ENCODE measurements around the gene PGA5. TPM values are rescaled to one million over a fixed set of nuclear protein-coding genes. Genes with fewer than 3 reads are reported as not detected.

PGA5 gene
- total RNA-seq (ENCODE audit: low replicate concordance), result 1.1 TPM in 1 of 2 replicates, not detected in the other

GRCh38 chr11:61240875-61241274, at the start of gene PGA5:
TSS of gene PGA5 (plus strand) at chr11:61241175. CDS start at chr11:61241227, 52 bp downstream.

GRCh38 chr11:61202950-61203746, 37.8 kb upstream of the PGA5 start, which contains the start of gene PGA3:
TSS of gene PGA3 (plus strand) at chr11:61203515. CDS start at chr11:61203565, 50 bp downstream.

GRCh38 chr11:61222047-61222446, 18.9 kb upstream of the PGA5 start, which contains the start of gene PGA4:
TSS of gene PGA4 (plus strand) at chr11:61222347. CDS start at chr11:61222401, 54 bp downstream.

GRCh38 chr11:61294717-61295595, 54.0 kb downstream of the PGA5 start, which contains the start of gene VWCE:
TSS of gene VWCE (minus strand) at chr11:61295316. CDS start at chr11:61295037, 279 bp downstream.

Other genes starting within 250 kb of the PGA5 start
- not detected in 2 replicates for gene CD5, start 138.7 kb upstream of the PGA5 start, total RNA-seq (ENCODE audit: low replicate concordance)
- gene VPS37C, start 79.7 kb upstream of the PGA5 start, total RNA-seq (ENCODE audit: low replicate concordance), result 4.2 and 4.8 TPM in 2 replicates
- gene PGA3, start 37.7 kb upstream of the PGA5 start, total RNA-seq (ENCODE audit: low replicate concordance), result 2.8 TPM in 1 of 2 replicates, not detected in the other
- 0.59 TPM in 1 of 2 replicates, not detected in the other for gene PGA4, start 18.8 kb upstream of the PGA5 start, total RNA-seq (ENCODE audit: low replicate concordance)
- 0.38 and 3.3 TPM in 2 replicates for gene VWCE, start 54.1 kb downstream of the PGA5 start, total RNA-seq (ENCODE audit: low replicate concordance)
- gene DDB1, start 91.9 kb downstream of the PGA5 start, total RNA-seq (ENCODE audit: low replicate concordance), result 299 and 506 TPM in 2 replicates
- 10.3 and 21.0 TPM in 2 replicates for gene TKFC, start 92.1 kb downstream of the PGA5 start, total RNA-seq (ENCODE audit: low replicate concordance)
- gene CYB561A3, start 120.7 kb downstream of the PGA5 start, total RNA-seq (ENCODE audit: low replicate concordance), result 28.0 and 105 TPM in 2 replicates
- gene TMEM138, start 121.2 kb downstream of the PGA5 start, total RNA-seq (ENCODE audit: low replicate concordance), result 10.4 and 26.0 TPM in 2 replicates
- gene TMEM216, start 151.4 kb downstream of the PGA5 start, total RNA-seq (ENCODE audit: low replicate concordance), result 10.4 and 10.6 TPM in 2 replicates
- gene CPSF7, start 188.8 kb downstream of the PGA5 start, total RNA-seq (ENCODE audit: low replicate concordance), result 8.8 and 12.2 TPM in 2 replicates
- gene SDHAF2, start 188.9 kb downstream of the PGA5 start, total RNA-seq (ENCODE audit: low replicate concordance), result 23.6 and 43.7 TPM in 2 replicates

Data from smooth muscle cell of the coronary artery (primary cell).